SH-SY5Y (cell line): ENCODE measurements around the gene CCDC88C.

Experiments used
- GATA2 ChIP-seq: IDR thresholded peaks from 2 replicates; pipeline ENCODE4 v1.6.1; 2011; ENCODE audit warnings: mild to moderate bottlenecking, low read depth, low read length
- GATA3 ChIP-seq: IDR thresholded peaks from 2 replicates; pipeline ENCODE4 v1.6.1; 2011; ENCODE audit warnings: low read depth, mild to moderate bottlenecking, low read length, moderate library complexity

GRCh38 chr14:91376547-91377477, 40.8 kb downstream of the CCDC88C start:
- TF ChIP-seq GATA2 (no peak), GATA3 (no peak)
